ENCODE results near the gene RNF213.

RNF213 gene

DNA sequence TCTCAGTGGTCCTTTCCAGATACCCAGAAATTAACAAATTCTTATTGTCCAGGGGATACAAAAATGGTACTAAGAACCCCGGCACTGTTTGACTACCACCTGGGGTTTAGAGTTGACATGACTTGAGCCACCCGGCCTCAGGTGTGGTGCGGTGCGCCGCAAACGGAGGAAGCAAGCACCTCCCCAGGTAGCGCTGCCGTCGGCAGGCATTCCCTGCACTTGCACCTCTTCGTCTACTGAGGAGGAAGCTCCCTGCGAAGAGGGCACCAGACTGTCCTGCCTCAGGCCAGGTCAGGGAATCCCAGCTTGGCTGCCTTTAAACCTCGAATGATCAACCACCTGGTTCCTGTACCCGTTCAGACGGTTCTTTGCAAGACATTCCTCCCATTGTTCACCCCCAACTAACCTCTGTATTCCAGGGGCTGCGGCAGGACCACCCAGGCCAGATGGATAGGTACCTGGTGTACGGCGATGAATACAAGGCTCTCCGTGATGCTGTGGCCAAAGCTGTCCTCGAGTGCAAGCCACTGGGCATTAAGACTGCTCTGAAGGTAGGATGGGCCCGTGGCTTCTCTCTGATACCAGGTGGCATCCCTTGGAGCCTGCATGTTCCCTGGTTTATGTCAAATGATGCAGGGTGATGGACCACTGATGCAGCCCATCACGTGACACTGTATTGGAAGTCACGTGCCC, 113.5 kb downstream of the RNF213 start:
- no peak for DNase-seq

- peak; percentile 4 to 22 for DNase-seq
Observed at GRCh38 chr17:80374732-80375585, 114.3 kb downstream of the RNF213 start.

DNA sequence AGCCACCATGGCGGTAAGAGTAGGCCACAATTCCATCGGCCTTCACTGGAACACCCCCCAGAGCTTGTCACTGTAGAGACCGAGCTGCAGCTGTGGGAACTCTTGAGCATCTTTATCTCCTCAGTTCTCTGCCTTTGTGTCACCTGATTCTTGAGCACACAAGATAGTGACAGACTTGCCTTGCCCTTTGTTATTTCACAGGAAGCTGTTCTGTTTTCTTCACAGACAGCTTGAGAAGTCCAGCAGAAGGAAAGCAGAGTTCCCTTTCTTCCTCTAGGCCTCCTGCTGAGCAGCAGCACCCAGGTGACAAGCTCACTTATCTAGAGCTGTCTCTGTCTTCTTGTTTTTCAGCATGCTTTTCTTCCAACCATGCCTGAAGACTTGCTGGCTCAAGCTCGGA, 115.9 kb downstream of the RNF213 start:
- no peak for DNase-seq

GRCh38 chr17:80377798-80378197, 117.1 kb downstream of the RNF213 start:
- no peak for DNase-seq

DNA sequence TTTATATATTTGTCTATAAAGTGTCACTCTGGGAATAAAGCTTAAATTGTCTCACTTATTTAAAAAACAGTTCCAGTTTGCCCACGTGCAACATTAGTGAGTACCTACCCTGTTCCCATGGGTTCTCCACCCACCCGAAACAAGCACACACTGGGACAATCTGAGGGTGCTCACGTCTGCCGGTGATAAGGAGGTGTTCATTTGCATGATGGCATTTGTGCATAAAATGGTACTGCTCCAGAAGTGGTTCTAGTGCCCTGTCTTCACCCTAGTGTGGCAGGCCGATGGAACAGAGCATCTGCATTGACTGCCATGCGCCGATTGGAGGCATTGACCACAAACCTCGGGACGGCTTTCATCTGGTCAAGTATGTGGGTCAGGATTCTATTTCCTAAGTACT, 118.7 kb downstream of the RNF213 start:
- no peak for DNase-seq

- DNase-seq, result no peak
Observed at GRCh38 chr17:80380068-80380467, 119.4 kb downstream of the RNF213 start.

- DNase-seq, result no peak
Observed at GRCh38 chr17:80380555-80381002, 119.9 kb downstream of the RNF213 start.

DNA sequence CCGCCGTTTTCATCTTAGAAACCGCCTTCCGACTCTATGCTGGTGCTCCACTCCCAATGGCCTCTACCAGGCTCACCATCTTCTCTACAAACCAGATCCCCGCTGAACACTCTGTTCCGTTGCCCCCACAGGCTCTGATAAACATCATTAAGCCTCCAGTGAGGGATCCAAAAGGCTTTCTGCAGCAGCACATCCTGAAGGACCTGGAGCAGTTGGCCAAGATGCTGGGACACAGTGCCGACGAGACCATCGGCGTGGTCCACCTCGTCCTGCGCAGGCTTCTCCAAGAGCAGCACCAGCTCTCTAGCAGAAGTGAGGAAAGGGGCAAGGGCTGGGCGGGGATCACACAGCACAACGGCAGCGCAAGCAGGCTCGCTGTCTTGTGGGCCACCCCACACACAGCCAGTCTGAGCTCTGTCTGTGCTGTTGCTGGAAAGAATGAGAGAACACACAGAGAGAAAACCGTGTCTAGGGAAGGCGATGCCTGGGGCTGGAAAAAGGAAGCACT, 120.8 kb downstream of the RNF213 start:
- DNase-seq, result no peak

DNA sequence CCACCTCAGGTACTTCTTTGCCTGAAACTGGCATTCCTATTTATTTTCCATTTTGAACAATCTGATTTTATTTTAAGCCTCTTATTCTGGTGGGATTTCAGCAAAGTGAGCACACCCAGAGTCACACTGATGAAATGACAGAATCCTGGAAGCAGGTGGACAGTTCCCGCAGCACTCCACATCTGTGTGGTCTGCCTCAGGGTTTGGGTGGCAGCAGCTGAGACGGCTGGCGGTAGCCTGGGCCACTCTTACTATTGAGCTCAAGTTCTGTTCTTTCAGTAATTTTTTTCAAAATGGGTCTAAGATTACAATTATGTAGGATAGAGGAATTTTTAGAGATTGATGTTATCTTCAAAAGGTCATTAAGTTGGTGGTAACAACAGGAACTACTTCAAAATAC, 121.8 kb downstream of the RNF213 start:
- no peak for DNase-seq

DNA sequence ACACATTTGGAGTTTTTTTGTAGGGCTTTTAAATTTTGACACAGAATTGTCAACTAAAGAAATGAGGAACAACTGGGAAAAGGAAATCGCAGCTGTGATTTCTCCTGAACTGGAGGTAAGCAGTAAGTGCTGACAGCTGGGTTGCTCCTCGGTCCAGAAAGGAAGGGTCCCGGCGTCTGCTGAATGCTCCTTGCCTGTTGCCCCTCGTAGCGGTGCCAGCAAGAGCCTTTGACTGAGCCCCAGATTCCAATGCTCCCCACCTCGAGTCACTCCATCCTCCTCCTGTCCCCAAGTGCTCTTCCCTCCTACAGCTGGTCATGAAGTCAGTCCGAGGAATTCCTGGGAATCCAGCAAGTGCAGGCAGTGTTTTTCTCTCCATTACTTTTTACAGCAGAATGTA, 122.3 kb downstream of the RNF213 start:
- DNase-seq, result no peak

DNA sequence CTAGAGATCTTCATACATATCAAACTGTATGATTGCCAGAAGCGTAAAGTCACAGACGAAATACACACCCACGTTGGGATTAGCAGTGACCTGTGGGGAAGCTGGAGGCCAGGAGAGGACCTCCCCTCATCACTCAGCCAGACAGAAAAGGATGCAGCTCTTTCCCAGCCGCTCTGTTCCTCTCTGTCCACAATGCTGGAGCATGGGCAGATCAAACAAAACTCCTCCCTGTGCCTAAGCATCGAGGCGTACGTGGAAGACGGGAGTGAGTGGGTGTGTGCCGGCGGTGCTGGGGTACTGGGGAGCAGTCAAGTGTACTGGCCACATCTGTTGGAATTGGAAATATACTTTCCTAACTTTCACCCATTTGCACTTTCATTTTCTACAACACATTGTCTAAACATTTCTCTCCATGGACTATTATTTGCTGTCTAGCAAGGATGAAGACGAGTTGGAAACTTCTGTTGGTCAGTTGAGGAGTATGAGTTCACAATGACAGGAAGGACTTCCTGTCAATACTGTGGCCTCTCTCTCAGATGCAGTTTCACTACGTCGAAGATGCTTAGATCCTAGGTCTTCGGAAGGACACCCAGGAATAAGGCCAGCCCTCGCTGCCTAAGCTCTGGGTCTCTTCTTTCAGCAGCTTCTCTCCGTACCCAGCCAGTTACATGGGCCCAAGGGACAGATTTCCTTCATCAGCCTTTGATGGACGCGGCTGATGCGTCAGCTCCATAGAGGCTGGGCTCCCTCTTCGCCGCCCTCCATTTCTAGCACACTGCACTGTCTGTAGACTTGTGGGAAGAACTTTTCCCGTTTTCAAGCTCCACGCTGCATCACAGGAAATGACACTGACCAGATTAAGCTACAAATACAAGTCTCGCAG, 123.7 kb downstream of the RNF213 start:
- DNase-seq, result no peak

DNA sequence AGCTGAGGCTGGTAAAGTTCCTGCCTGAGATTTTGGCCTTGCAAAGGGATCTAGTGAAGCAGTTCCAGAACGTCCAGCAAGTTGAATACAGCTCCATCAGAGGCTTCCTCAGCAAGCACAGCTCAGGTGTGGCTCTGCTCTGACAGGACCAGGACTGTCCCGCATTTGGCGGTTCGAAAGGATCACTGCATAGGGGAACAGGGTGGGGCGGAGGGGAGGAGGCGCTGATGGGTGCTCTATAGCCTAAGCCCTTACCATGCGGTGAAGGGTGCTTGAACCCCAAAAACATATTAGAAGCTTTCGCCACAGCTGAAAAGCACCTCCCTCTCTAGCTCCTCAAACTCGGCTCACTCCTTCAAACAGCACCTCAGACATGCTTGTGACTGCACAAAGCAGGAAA, 124.4 kb downstream of the RNF213 start:
- DNase-seq, result no peak

- no peak for DNase-seq
Observed at GRCh38 chr17:80386341-80386740, 125.7 kb downstream of the RNF213 start.

DNA sequence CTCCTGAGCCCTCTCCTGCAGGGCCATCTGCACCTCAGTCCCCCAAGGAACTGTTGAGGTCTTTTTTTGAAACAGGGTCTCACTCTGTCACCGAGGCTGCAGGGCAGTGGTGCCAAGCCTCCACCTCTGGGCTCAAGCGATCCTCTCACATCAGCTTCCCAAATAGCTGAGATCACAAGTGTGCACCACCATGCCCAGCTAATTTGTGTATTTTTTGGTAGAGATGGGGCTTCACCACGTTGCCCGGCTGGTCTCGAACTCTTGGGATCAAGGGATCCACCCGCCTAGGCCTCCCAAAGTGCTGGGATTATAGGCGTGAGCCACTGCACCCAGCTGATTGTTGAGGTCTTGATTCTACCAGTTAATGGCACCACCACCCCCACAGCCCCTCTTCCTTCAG, 126.4 kb downstream of the RNF213 start:
- DNase-seq, result no peak

DNA sequence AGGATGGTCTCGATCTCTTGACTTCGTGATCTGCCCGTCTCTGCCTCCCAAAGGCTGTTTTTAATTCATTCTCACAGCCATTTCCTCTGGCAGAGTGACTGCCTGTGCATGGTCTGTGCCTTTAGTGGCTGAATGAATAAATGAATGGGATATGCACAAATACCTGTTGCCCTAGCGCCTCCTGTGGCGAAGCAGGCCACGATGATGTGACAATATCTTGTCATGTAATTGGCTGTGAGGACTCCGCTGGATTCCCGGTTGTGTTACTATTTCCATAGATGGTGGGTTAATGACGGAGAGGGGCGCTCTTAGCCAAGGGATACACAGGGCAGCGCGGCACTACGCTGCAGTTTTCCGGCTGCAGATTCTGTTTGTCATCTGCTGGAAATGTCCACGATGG, 127.5 kb downstream of the RNF213 start:
- DNase-seq, result no peak

DNA sequence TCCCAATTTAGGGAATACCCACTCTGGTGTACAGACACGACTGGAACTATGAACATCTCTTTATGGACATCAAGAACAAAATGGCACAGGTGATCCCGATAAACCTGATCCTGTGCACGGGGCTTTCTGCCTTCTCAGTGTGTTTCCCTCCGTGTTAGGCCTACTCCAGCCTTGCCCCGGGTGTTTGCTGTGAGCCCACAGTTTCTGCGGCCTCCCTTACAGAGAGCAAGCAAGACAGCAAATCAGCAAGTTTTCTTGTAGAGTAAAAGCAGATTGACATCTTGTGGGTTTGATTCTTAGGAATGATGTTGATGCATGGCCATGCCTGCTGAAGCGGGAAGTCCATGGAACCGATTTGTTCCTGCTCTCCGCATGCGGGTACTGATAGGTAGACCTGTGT, 127.9 kb downstream of the RNF213 start:
- DNase-seq, result no peak

GRCh38 chr17:80389011-80389995, 128.7 kb downstream of the RNF213 start:
- no peak for DNase-seq

- no peak for DNase-seq
Observed at GRCh38 chr17:80393241-80393890, 132.7 kb downstream of the RNF213 start.

GRCh38 chr17:80393961-80394360, 133.3 kb downstream of the RNF213 start:
- no peak for DNase-seq

GRCh38 chr17:80394629-80395216, 134.1 kb downstream of the RNF213 start:
- DNase-seq, result no peak
